GM12878 (cell line): ENCODE measurements around the gene NRXN3. TPM values are rescaled to one million over a fixed set of nuclear protein-coding genes. Genes with fewer than 3 reads are reported as not detected.

Experiments used
- ATAC-seq: fragments of 200-7000 bp; cut with Tn5 transposase; 3 replicates; pipeline ENCODE4 v1.9.1; 2020; ENCODE audit warnings: mild to moderate bottlenecking, moderate library complexity
- BruUV-seq: library from RNA; stranded (reverse); fragments of 400-500 nt; replicated peaks from 2 replicates; lab custom pipeline; 2021; lab: Mats Ljungman, UMichigan
- CTCF ChIA-PET: fragments of 300-600 bp; sonication (Branson Sonifier 250); formaldehyde crosslinking; extraction: SDS; loops from one replicate; lab custom pipeline; 2021; ENCODE audit warnings: inconsistent platforms; lab: Yijun Ruan, JAX
- POLR2A ChIA-PET: fragments of 350-600 bp; formaldehyde crosslinking; extraction: SDS; loops from one replicate; lab custom pipeline; 2021; ENCODE audit warnings: inconsistent platforms; lab: Charles Lee
- RAD21 ChIA-PET: fragments of 300-600 bp; sonication (Branson Sonifier 250); formaldehyde crosslinking; loops from one replicate; lab custom pipeline; 2023; ENCODE audit warnings: antibody characterized with exemption; ENCODE audit not compliant: unreplicated experiment; lab: Charles Lee
- SMC1A ChIA-PET: fragments of 300-600 bp; sonication (Branson Sonifier 250); formaldehyde crosslinking; loops from one replicate; lab custom pipeline; 2023; ENCODE audit not compliant: unreplicated experiment, uncharacterized antibody; lab: Charles Lee
- DNase-seq: peaks from one replicate; pipeline ENCODE4 v3.0.0-alpha.2; 2011; ENCODE audit warnings: low read depth, low spot score
- FAIRE-seq: peaks from 3 replicates; lab custom pipeline; 2011; peaks lifted over from hg19 to GRCh38; lab: Jason Lieb, UNC
- H2AFZ ChIP-seq: 2 replicates; pipeline ENCODE4 v1.6.0; 2011; ENCODE audit warnings: low read depth, low read length, control low read depth; ENCODE audit not compliant: control insufficient read depth
- H3K27ac ChIP-seq: 2 replicates; pipeline ENCODE4 v1.5.1; 2011; ENCODE audit warnings: control low read depth; ENCODE audit not compliant: control insufficient read depth, insufficient read depth
- H3K27me3 ChIP-seq, 2 experiments: replicated peaks in 1 of 2; 2 replicates each; pipeline versions ENCODE4 v1.6.0 to v1.6.1; 2011; ENCODE audit warnings: low read length in 1 of 2; ENCODE audit not compliant: control insufficient read depth in 2 of 2, insufficient read depth in 2 of 2
- H3K36me3 ChIP-seq, 2 experiments: 2 replicates each; pipeline ENCODE4 v1.5.1; 2011; ENCODE audit warnings: low read length in 1 of 2; ENCODE audit not compliant: control insufficient read depth in 2 of 2, insufficient read depth in 2 of 2
- H3K4me1 ChIP-seq: 2 replicates; pipeline ENCODE4 v1.6.1; 2011; ENCODE audit warnings: mild to moderate bottlenecking, low read length, moderate library complexity, mixed read lengths; ENCODE audit not compliant: control insufficient read depth, insufficient read depth
- H3K4me2 ChIP-seq: 2 replicates; pipeline ENCODE4 v1.6.0; 2011; ENCODE audit warnings: control low read depth; ENCODE audit not compliant: control insufficient read depth, insufficient read depth
- H3K4me3 ChIP-seq: fragments of 200-600 bp; sonication (generic); 2 replicates; pipeline ENCODE4 v1.5.1; 2016
- H3K79me2 ChIP-seq: 2 replicates; pipeline ENCODE4 v1.6.0; 2011; ENCODE audit warnings: low read length; ENCODE audit not compliant: control insufficient read depth, insufficient read depth
- H3K9ac ChIP-seq: 2 replicates; pipeline ENCODE4 v1.8.0; 2011; ENCODE audit warnings: low read length, control low read depth, mixed read lengths; ENCODE audit not compliant: control insufficient read depth, insufficient read depth
- H3K9me3 ChIP-seq: replicated peaks from 3 replicates; pipeline ENCODE4 v1.5.1; 2011; ENCODE audit warnings: mild to moderate bottlenecking, low read length; ENCODE audit not compliant: control insufficient read depth, insufficient read depth
- H4K20me1 ChIP-seq: 2 replicates; pipeline ENCODE4 v1.6.0; 2011; ENCODE audit not compliant: control insufficient read depth, insufficient read depth
- ASH2L ChIP-seq: fragments of 300-600, 200-600 bp; sonication (generic); IDR thresholded peaks from 2 replicates; pipeline ENCODE4 v1.6.1; 2017; ENCODE audit warnings: low read depth, mild to moderate bottlenecking, borderline replicate concordance
- CREM ChIP-seq: IDR thresholded peaks from 2 replicates; pipeline ENCODE4 v1.6.1; 2014; ENCODE audit warnings: antibody characterized with exemption, low read depth
- DPF2 ChIP-seq: fragments of 450-650 bp; IDR thresholded peaks from 2 replicates; pipeline ENCODE4 v1.6.1; 2017; ENCODE audit warnings: mild to moderate bottlenecking
- EGR1 ChIP-seq, 2 experiments: IDR thresholded peaks; 1 replicate in 1 of 2; 2 replicates in 1 of 2; pipeline ENCODE4 v1.6.1; 2011 to 2012; ENCODE audit warnings: low read depth in 2 of 2, low read length in 2 of 2, borderline replicate concordance in 1 of 2, mild to moderate bottlenecking in 1 of 2, moderate library complexity in 1 of 2
- EP300 ChIP-seq, 2 experiments: fragments of 150-350 bp in 1 of 2; IDR thresholded peaks; 2 replicates each; pipeline ENCODE4 v1.6.1; 2011 to 2012; ENCODE audit warnings: low read depth in 2 of 2, low read length in 2 of 2, borderline replicate concordance in 1 of 2, improper control_type of control experiment in 1 of 2, inconsistent platforms in 1 of 2; ENCODE audit not compliant: control insufficient read depth in 1 of 2
- HCFC1 ChIP-seq: fragments of 150-350 bp; IDR thresholded peaks from 2 replicates; pipeline ENCODE4 v1.6.1; 2014; ENCODE audit warnings: low read length
- HDGF ChIP-seq: fragments of 450-650 bp; IDR thresholded peaks from 2 replicates; pipeline ENCODE4 v1.6.1; 2016; ENCODE audit warnings: antibody characterized with exemption
- MTA2 ChIP-seq: fragments of 450-650 bp; IDR thresholded peaks from 2 replicates; pipeline ENCODE4 v1.6.1; 2016; ENCODE audit warnings: low read depth, mild to moderate bottlenecking, moderate library complexity
- PAX5 ChIP-seq: IDR thresholded peaks from 2 replicates; pipeline ENCODE4 v1.6.1; 2011; ENCODE audit warnings: low read depth, low read length, borderline replicate concordance
- POU2F2 ChIP-seq: IDR thresholded peaks from 3 replicates; pipeline ENCODE4 v1.6.1; 2011; ENCODE audit warnings: low read depth, mild to moderate bottlenecking, low read length, borderline replicate concordance
- SIN3A ChIP-seq: IDR thresholded peaks from 2 replicates; pipeline ENCODE4 v1.6.1; 2012; ENCODE audit warnings: low read depth, low read length, improper control_type of control experiment
- TCF7 ChIP-seq: IDR thresholded peaks from 2 replicates; pipeline ENCODE4 v1.6.1; 2014; ENCODE audit warnings: antibody characterized with exemption, borderline replicate concordance
- USF2 ChIP-seq: IDR thresholded peaks from 2 replicates; pipeline ENCODE4 v1.6.1; 2011; ENCODE audit warnings: low read depth, low read length, improper control_type of control experiment, borderline replicate concordance
- ZBTB33 ChIP-seq: fragments of 450-650 bp; IDR thresholded peaks from 2 replicates; pipeline ENCODE4 v1.6.1; 2017; ENCODE audit warnings: mild to moderate bottlenecking
- ZNF24 ChIP-seq: fragments of 450-650 bp; IDR thresholded peaks from 2 replicates; pipeline ENCODE4 v1.6.1; 2017; ENCODE audit warnings: antibody characterized with exemption, mild to moderate bottlenecking
- ZZZ3 ChIP-seq: IDR thresholded peaks from 2 replicates; pipeline ENCODE4 v1.6.1; 2011; ENCODE audit warnings: low read depth; ENCODE audit not compliant: control insufficient read depth, insufficient read length
- WGBS: methylation state at CpG from one replicate; pipeline ENCODE4 v1.1.6; 2016; ENCODE audit warnings: low lambda C conversion rate; ENCODE audit not compliant: insufficient replicate concordance, insufficient coverage; ENCODE audit errors: missing lambda C conversion rate; 5-methylcytosine and 5-hydroxymethylcytosine counted together
- in situ Hi-C: fragments of 300-500 bp; cut with MboI; formaldehyde crosslinking; loops from 9 replicates; pipeline ENCODE4 v1.14.3; 2018; ENCODE audit warnings: mixed read lengths
- intact Hi-C: fragments of 100-400 bp; cut with micrococcal nuclease; formaldehyde crosslinking; loops from one replicate; pipeline ENCODE4 v1.14.2; 2022; ENCODE audit not compliant: unreplicated experiment
- polyA plus RNA-seq, 11 experiments: library from polyadenylated mRNA; depleted of rRNA in 4 of 11; unstranded in 6 of 11; stranded (reverse) in 5 of 11; fragments of >200 nt; fragmentation: Nextera tagmentation in 4 of 11; fragmentation: Illumina TruSeq in 1 of 11; extraction: Ambion mirVana in 4 of 11; extraction: Trizol in 1 of 11; gene quantifications; 1 replicate in 1 of 11; 2 replicates in 10 of 11; pipeline versions ENCODE4 v1.2.1 to v1.2.3, GENCODE V29; 2011 to 2016; ENCODE audit warnings: inconsistent platforms in 2 of 11, missing spikeins in 2 of 11, low read depth in 1 of 11
- total RNA-seq, 4 experiments: library from RNA; depleted of rRNA in 3 of 4; stranded (reverse); fragments of >200 nt in 3 of 4; fragmentation: Illumina TruSeq in 1 of 4; extraction: Trizol in 1 of 4; gene quantifications; 2 replicates each; pipeline versions ENCODE4 v1.2.1 to v1.2.3, GENCODE V29; 2013 to 2021

NRXN3 gene
- total and polyA plus RNA-seq, 10 of the 15 experiments (the other 5 are each of a cell fraction or from before 2014, with no cell fraction given): 0.52 to 3.3 (median 1.4) TPM

DNA sequence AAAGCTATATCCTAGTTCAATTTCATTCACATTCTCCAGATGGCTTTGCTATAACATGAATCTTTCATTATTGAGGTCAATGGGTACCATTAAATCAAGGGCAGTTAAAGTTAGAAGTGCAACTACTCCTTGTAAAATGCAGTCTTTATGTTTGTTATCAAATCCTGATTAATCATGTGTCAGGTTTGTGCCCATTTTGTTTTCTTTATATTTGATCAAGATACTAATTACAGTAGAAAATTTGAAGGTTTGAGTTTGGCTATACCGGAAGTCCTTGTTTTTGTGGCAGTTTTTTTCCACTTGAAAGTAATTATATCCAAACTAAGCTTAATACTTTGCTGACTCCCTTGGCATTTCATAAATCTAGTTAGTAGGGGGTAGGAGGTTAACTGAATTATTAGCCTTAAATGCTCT is 1528.1 kb downstream of the NRXN3 start:
- WGBS: 87% methylated on average over 1 of the region's 1 CpG
- no peak for TF ChIP-seq CREM
- TF ChIP-seq ZZZ3: no peak
- TF ChIP-seq ZBTB33: no peak
- ATAC-seq: no peak

GRCh38 chr14:79699206-79699605 is 1529.0 kb downstream of the NRXN3 start:
- no peak for ATAC-seq
- FAIRE-seq: no peak
- no peak overlapping the region for H3K4me2 ChIP-seq
- in situ Hi-C loops: no loop called here
- intact Hi-C loops: no loop called here
- no TSS peak for BruUV-seq
- WGBS: 0% methylated on average over 2 of the region's 2 CpGs
- ChIA-PET SMC1A (no interaction called here), CTCF (no interaction called here), POLR2A (no interaction called here), RAD21 (no interaction called here)
- no peak overlapping the region for H3K4me3 ChIP-seq
- H3K36me3 ChIP-seq: no peaks in the 10 kb centered on the region
- H3K4me1 ChIP-seq: no peaks in the 10 kb centered on the region
- no peak overlapping the region for H2AFZ ChIP-seq
- no peaks in the 10 kb centered on the region for H4K20me1 ChIP-seq
- TF ChIP-seq USF2 (no peak), HCFC1 (no peak), TCF7 (no peak), ASH2L (no peak), SIN3A (no peak), MTA2 (no peak), POU2F2 (no peak), PAX5 (no peak), HDGF (no peak), ZNF24 (no peak), EP300 (IDR thresholded peaks at IDR 0.05; ENCODE audit: borderline replicate concordance in 1 of 2, control insufficient read depth in 1 of 2, low read depth in 2 of 2, low read length in 2 of 2) (no peak), EGR1 (IDR thresholded peaks at IDR 0.05; ENCODE audit: borderline replicate concordance in 1 of 2, low read depth in 2 of 2, low read length in 2 of 2) (no peak), DPF2 (no peak)
- H3K9me3 ChIP-seq: no peaks in the 10 kb centered on the region
- H3K79me2 ChIP-seq: no peaks in the 10 kb centered on the region
- no peaks in the 10 kb centered on the region for H3K27me3 ChIP-seq
- H3K27ac ChIP-seq: no peak overlapping the region
- no peak overlapping the region for H3K9ac ChIP-seq
- DNase-seq: no peak

More for the DNA sequence above, 1528.1 kb downstream of the NRXN3 start:
- ChIA-PET SMC1A (interaction anchor here (0.7 kb wide), 2 partner anchors 14 to 31 kb away, joined by 3 read pairs; no protein-coding TSS in a partner anchor), CTCF (interaction anchor here (0.6 kb wide), 1 partner anchor 690 kb away, joined by 5 read pairs; no protein-coding TSS in a partner anchor), POLR2A (no interaction called here), RAD21 (no interaction called here)
- no peak for DNase-seq
- in situ Hi-C loops (no loop called here), intact Hi-C loops (no loop called here)
- Histone ChIP-seq H3K36me3 (no peaks in the 10 kb centered on the region), H3K9me3 (no peaks in the 10 kb centered on the region), H3K9ac (no peak overlapping the region), H4K20me1 (no peaks in the 10 kb centered on the region), H3K4me1 (no peaks in the 10 kb centered on the region), H2AFZ (no peak overlapping the region), H3K4me2 (no peak overlapping the region), H3K27me3 (no peaks in the 10 kb centered on the region), H3K4me3 (no peak overlapping the region), H3K79me2 (no peaks in the 10 kb centered on the region), H3K27ac (no peak overlapping the region)
- no TSS peak for BruUV-seq
- no peak for FAIRE-seq
